WTC11 (cell line): ENCODE data around the gene RETREG1. TPM values are rescaled to one million over a fixed set of nuclear protein-coding genes. Genes with fewer than 3 reads are reported as not detected.

ENCODE experiments used
- ATAC-seq: fragments of 200-7000 bp; cut with Tn5 transposase; 2 replicates; pipeline ENCODE4 v1.10.0; 2021; ENCODE audit warnings: mild to moderate bottlenecking, moderate library complexity
- CTCF ChIA-PET: fragments of 300-600 bp; sonication (Branson Sonifier 250); formaldehyde crosslinking; loops from one replicate; lab custom pipeline; 2021; ENCODE audit warnings: antibody characterized with exemption; lab: Charles Lee
- POLR2A ChIA-PET: fragments of 350-600 bp; sonication (Branson Sonifier 250); formaldehyde crosslinking; loops from one replicate; lab custom pipeline; 2021; ENCODE audit warnings: antibody characterized with exemption; lab: Charles Lee
- DNase-seq: peaks from one replicate; pipeline ENCODE4 v3.0.0; 2021; ENCODE audit warnings: low spot score
- H3K27ac Mint-ChIP-seq: 2 replicates; pipeline ENCODE4 v1.8.0; 2021; ENCODE audit warnings: mixed read lengths
- H3K27me3 Mint-ChIP-seq: 2 replicates; pipeline ENCODE4 v1.8.0; 2021; ENCODE audit warnings: low read depth, mild to moderate bottlenecking, moderate library complexity, mixed read lengths
- H3K36me3 Mint-ChIP-seq: 2 replicates; pipeline ENCODE4 v1.8.0; 2021; ENCODE audit warnings: mixed read lengths
- H3K4me1 Mint-ChIP-seq: 2 replicates; pipeline ENCODE4 v1.8.0; 2022; ENCODE audit warnings: mixed read lengths
- H3K4me3 Mint-ChIP-seq: 2 replicates; pipeline ENCODE4 v1.8.0; 2021; ENCODE audit warnings: mild to moderate bottlenecking, moderate library complexity, mixed read lengths
- H3K9me3 Mint-ChIP-seq: 2 replicates; pipeline ENCODE4 v1.8.0; 2021; ENCODE audit warnings: mixed read lengths
- ATF3 ChIP-seq: sonication (generic); formaldehyde crosslinking; conservative IDR thresholded peaks from 2 replicates; pipeline ENCODE4 v1.8.1; 2022; ENCODE audit warnings: mild to moderate bottlenecking, missing genetic modification reagents
- CBFB ChIP-seq: sonication (generic); formaldehyde crosslinking; IDR thresholded peaks from 2 replicates; pipeline ENCODE4 v1.8.1; 2022; ENCODE audit warnings: mild to moderate bottlenecking, low read depth, missing genetic modification reagents
- E2F1 ChIP-seq: sonication (generic); formaldehyde crosslinking; IDR thresholded peaks from 2 replicates; pipeline ENCODE4 v1.8.0; 2022; ENCODE audit warnings: mild to moderate bottlenecking, missing genetic modification reagents
- ELF4 ChIP-seq: sonication (generic); formaldehyde crosslinking; IDR thresholded peaks from 2 replicates; pipeline ENCODE4 v1.8.1; 2022; ENCODE audit warnings: low read depth, mild to moderate bottlenecking, moderate library complexity, missing genetic modification reagents
- FOXK1 ChIP-seq: sonication (generic); formaldehyde crosslinking; IDR thresholded peaks from 2 replicates; pipeline ENCODE4 v1.8.0; 2022; ENCODE audit warnings: mild to moderate bottlenecking, moderate library complexity, missing genetic modification reagents
- IRF1 ChIP-seq: sonication (generic); formaldehyde crosslinking; IDR thresholded peaks from 2 replicates; pipeline ENCODE4 v1.8.0; 2023; ENCODE audit warnings: missing genetic modification reagents
- JUN ChIP-seq: sonication (generic); formaldehyde crosslinking; IDR thresholded peaks from 2 replicates; pipeline ENCODE4 v1.8.0; 2023; ENCODE audit warnings: mild to moderate bottlenecking, missing genetic modification reagents
- MXD4 ChIP-seq: fragments of 250-450 bp; sonication (Bioruptor Pico); IDR thresholded peaks from 2 replicates; pipeline ENCODE4 v1.8.0; 2021; ENCODE audit warnings: mild to moderate bottlenecking, moderate library complexity, borderline replicate concordance
- MYBL2 ChIP-seq: sonication (generic); formaldehyde crosslinking; IDR thresholded peaks from 2 replicates; pipeline ENCODE4 v1.8.1; 2023; ENCODE audit warnings: mild to moderate bottlenecking, moderate library complexity, missing genetic modification reagents
- NFATC4 ChIP-seq: fragments of 250-450 bp; sonication (Bioruptor Pico); IDR thresholded peaks from 2 replicates; pipeline ENCODE4 v1.9.0; 2021; ENCODE audit warnings: mild to moderate bottlenecking
- SMAD4 ChIP-seq: sonication (generic); formaldehyde crosslinking; IDR thresholded peaks from 2 replicates; pipeline ENCODE4 v1.8.0; 2022; ENCODE audit warnings: mild to moderate bottlenecking, missing genetic modification reagents
- SP1 ChIP-seq: sonication (generic); formaldehyde crosslinking; conservative IDR thresholded peaks from 2 replicates; pipeline ENCODE4 v1.8.1; 2022; ENCODE audit warnings: missing genetic modification reagents
- STAT6 ChIP-seq: sonication (generic); formaldehyde crosslinking; conservative IDR thresholded peaks from 2 replicates; pipeline ENCODE4 v1.8.1; 2023; ENCODE audit warnings: mild to moderate bottlenecking, low read depth, missing genetic modification reagents, moderate library complexity
- TEAD4 ChIP-seq: sonication (generic); formaldehyde crosslinking; IDR thresholded peaks from 2 replicates; pipeline ENCODE4 v1.8.0; 2022; ENCODE audit warnings: mild to moderate bottlenecking, missing genetic modification reagents
- USF2 ChIP-seq: sonication (generic); formaldehyde crosslinking; IDR thresholded peaks from 2 replicates; pipeline ENCODE4 v1.8.1; 2023; ENCODE audit warnings: mild to moderate bottlenecking, missing genetic modification reagents, moderate library complexity
- ZBTB43 ChIP-seq: sonication (generic); formaldehyde crosslinking; IDR thresholded peaks from 2 replicates; pipeline ENCODE4 v1.8.1; 2023; ENCODE audit warnings: mild to moderate bottlenecking, missing genetic modification reagents
- ZMAT4 ChIP-seq: fragments of 250-450 bp; sonication (Bioruptor Pico); IDR thresholded peaks from 2 replicates; pipeline ENCODE4 v1.9.0; 2021; ENCODE audit warnings: mild to moderate bottlenecking
- ZNF219 ChIP-seq: sonication (generic); formaldehyde crosslinking; IDR thresholded peaks from 2 replicates; pipeline ENCODE4 v1.8.0; 2023; ENCODE audit warnings: missing genetic modification reagents, mild to moderate bottlenecking, borderline replicate concordance
- ZNF263 ChIP-seq: sonication (generic); formaldehyde crosslinking; IDR thresholded peaks from 2 replicates; pipeline ENCODE4 v1.8.1; 2022; ENCODE audit warnings: low read depth, mild to moderate bottlenecking, moderate library complexity, missing genetic modification reagents
- ZNF423 ChIP-seq: fragments of 250-450 bp; sonication (Bioruptor Pico); IDR thresholded peaks from 2 replicates; pipeline ENCODE4 v2.1.2; 2022; ENCODE audit warnings: mild to moderate bottlenecking, moderate library complexity
- total RNA-seq: library from RNA; stranded (reverse); gene quantifications from 3 replicates; pipeline ENCODE4 v1.2.3, GENCODE V29; 2021

RETREG1 gene
- total RNA-seq, 1 experiment from 2014 or later: 2.2 TPM

- TF ChIP-seq ZNF423 (CRISPR knock-in tag) (no peak), ZNF219 (no peak), ZMAT4 (CRISPR knock-in tag) (no peak), ZNF263 (CRISPR knock-in tag) (no peak)
- Mint-ChIP-seq H3K27me3 (no peaks in the 10 kb centered on the region), H3K4me3 (no peak overlapping the region), H3K27ac (no peak overlapping the region), H3K9me3 (peaks cover 3% of the 10 kb centered on the region), H3K36me3 (no peaks in the 10 kb centered on the region; the same call in 1 of the 2 replicates), H3K4me1 (peaks cover 35% of the 10 kb centered on the region)
- ATAC-seq (no peak), DNase-seq (no peak)
- POLR2A ChIA-PET: no interaction called here
- CTCF ChIA-PET: no interaction called here
Measured at GRCh38 chr5:16580382-16580781, 36.4 kb downstream of the RETREG1 start.

- CTCF ChIA-PET: interaction anchor here (0.6 to 2.3 kb wide), 4 partner anchors 20 to 552 kb away, joined by 3 to 11 read pairs (median 7); no protein-coding TSS in a partner anchor
Measured at GRCh38 chr5:16579142-16579847, 37.5 kb downstream of the RETREG1 start.

GRCh38 chr5:16578474-16578883 is 38.3 kb downstream of the RETREG1 start:
- H3K27ac Mint-ChIP-seq: no peak overlapping the region
- POLR2A ChIA-PET: no interaction called here
- peaks cover 44% of the 10 kb centered on the region for H3K4me1 Mint-ChIP-seq
- H3K4me3 Mint-ChIP-seq: no peak overlapping the region
- H3K36me3 Mint-ChIP-seq: no peaks in the 10 kb centered on the region
- CTCF ChIA-PET: interaction anchor here (1.4 to 2.3 kb wide), 3 partner anchors 19 to 28 kb away, joined by 4 to 11 read pairs (median 10); no protein-coding TSS in a partner anchor
- no peaks in the 10 kb centered on the region for H3K27me3 Mint-ChIP-seq
- no peaks in the 10 kb centered on the region for H3K9me3 Mint-ChIP-seq
- ATAC-seq (no peak), DNase-seq (no peak)
- TF ChIP-seq JUN (CRISPR knock-in tag): no peak
- TF ChIP-seq E2F1: no peak
- no peak for TF ChIP-seq MXD4 (CRISPR knock-in tag)
- TF ChIP-seq STAT6 (CRISPR knock-in tag): no peak
- TF ChIP-seq ELF4 (CRISPR knock-in tag): no peak
- no peak for TF ChIP-seq ZNF219
- no peak for TF ChIP-seq NFATC4 (CRISPR knock-in tag)

More at GRCh38 chr5:16579142-16579847, 37.5 kb downstream of the RETREG1 start:
- no peak for DNase-seq
- H3K9me3 Mint-ChIP-seq: no peaks in the 10 kb centered on the region
- TF ChIP-seq FOXK1 (CRISPR knock-in tag) (no peak), ATF3 (CRISPR knock-in tag) (no peak), SP1 (no peak), IRF1 (CRISPR knock-in tag) (no peak), SMAD4 (CRISPR knock-in tag) (no peak), MYBL2 (CRISPR knock-in tag) (no peak), ZNF263 (CRISPR knock-in tag) (no peak), CBFB (CRISPR knock-in tag) (no peak), TEAD4 (CRISPR knock-in tag) (no peak), USF2 (CRISPR knock-in tag) (no peak), ZBTB43 (CRISPR knock-in tag) (no peak)
- TF ChIP-seq, all 79 proteins: peak for 0
- Mint-ChIP-seq H3K27ac (no peak overlapping the region), H3K4me3 (no peak overlapping the region), H3K36me3 (no peaks in the 10 kb centered on the region), H3K27me3 (no peaks in the 10 kb centered on the region), H3K4me1 (peaks cover 42% of the 10 kb centered on the region)
- POLR2A ChIA-PET: no interaction called here
- no peak for ATAC-seq
